NCI-H2107 treated with DMSO at 0.1 percent for 48 hours (cell line): Measurements from ENCODE around the gene YIPF2.

ENCODE experiments used
- DNase-seq: peaks from one replicate; lab custom pipeline; 2025; ENCODE audit not compliant: unreplicated experiment; lab: John Stamatoyannopoulos, UW

Gene YIPF2

DNA sequence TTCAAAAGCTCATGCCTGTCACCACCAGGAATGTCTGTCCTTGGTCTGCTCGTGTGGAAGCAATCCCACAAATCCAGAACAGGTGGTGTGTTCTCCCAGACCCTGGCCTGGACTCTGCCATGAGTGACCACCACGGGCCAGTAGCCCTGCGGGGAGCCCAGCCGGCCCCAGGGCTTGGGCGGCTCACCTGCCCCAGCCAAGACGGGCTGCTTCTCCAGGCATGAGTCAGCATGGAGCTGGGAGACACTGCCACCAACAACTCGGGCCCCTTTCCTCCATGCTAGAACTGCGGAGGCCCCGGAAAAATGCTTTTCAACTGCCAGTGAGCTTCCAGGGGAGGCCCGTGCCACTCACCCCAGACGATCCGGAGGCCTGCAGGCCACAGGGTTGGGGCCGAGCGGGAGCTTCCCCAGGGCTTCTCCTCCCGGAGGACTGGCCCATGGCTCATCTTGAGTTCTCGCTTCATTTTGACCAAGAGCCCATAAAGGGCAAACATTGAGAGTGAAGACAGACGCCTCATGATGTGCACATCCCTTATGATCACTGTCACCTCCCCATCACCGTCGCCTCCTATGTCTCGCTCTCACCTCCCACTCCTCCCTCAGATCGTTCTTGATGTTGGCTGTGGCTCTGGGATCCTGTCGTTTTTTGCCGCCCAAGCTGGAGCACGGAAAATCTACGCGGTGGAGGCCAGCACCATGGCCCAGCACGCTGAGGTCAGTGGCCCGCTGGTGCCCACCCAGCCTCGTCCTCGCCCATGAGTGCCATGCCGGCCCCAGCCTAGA, 16.7 kb downstream of the YIPF2 start:
- DNase-seq, result no peak

DNA sequence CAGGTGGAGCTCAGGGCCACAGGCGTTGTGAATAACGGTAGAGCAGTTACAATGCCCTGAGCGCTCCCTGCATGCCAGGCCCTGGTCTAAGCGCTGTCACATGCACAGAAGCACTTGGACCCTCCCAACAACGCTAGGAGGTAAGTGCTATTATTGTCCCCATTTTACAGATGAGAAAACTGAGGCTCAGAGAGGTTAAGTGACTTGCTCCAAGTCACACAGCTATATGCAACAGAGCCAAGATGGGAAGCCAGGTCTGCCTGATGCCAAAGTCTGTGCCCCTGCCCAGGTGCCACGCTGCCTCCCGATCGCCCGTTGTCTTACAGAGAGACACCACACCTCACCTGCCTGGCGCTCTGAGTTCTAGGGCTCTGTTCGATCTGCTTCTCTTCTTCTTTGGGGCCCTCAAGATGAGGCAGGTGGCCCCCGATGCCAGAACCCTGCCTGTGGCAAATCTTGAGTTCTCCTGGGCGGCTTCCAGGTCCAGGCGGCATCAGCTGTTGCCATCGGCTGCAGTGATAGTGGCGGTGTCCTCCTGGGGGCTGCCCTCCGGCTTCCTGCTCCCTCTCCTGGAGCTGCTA, 20.0 kb downstream of the YIPF2 start:
- DNase-seq, result no peak

DNA sequence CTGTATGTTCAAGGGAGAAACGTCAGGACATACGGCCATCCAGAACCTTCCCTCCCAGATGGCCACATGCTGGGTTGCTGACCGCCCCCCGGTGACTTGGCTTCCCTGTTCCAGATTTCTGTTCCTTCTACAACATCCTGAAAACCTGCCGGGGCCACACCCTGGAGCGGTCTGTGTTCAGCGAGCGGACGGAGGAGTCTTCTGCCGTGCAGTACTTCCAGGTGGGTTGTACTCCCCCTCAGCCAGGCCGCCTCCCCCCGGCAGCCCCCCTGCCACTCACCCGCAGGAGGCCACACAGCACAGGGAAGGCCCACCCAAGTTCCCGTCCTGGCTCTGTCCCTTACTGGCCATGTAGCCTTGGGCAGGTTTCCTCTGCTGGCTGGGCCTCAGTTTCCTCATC, 20.5 kb downstream of the YIPF2 start:
- no peak for DNase-seq

DNA sequence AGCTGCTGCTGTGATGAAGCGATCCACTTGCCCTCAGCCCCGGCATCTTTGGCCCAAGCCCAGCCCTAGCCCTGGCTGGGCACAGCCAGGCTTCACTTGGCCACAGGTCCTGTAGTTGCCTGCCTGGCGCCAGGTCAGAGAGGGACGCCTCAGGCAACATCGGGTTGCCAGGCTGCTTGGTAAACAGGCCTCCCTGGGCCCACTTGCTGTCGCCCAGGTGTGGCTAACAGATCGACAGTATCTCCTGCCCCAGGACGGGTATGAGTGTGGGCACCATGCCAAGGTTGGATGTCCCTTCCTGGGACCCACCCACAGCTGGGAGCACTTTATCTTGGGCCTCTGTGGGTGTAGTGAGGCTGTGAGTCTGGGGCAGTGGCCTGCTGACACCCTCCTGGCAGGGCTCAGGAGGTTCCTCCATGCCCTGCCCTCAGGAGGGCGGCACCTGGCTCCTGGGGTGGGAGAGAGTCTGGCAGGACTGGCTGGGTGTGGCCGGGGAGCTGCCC, 29.2 kb downstream of the YIPF2 start:
- DNase-seq, result no peak

DNA sequence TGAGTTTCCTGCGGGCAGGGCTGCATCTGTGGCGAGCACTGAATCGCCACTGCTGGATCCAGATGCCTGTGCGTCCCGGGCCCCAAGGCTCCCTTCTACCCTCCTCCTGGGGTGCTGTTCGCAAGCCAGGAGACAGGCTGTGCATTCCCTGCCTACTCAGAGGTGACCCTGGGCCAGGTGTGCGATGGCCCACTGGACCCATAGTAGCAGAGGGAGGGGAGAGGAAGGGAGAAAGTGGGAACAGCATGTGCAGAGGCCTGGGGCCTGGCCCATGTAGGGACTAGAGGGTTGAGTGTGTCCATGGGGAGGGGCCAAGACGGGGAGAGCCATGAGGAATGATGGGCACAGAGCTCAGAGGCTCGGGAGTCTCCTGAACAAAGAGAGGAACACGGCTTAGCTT, 29.8 kb downstream of the YIPF2 start:
- no peak for DNase-seq

DNA sequence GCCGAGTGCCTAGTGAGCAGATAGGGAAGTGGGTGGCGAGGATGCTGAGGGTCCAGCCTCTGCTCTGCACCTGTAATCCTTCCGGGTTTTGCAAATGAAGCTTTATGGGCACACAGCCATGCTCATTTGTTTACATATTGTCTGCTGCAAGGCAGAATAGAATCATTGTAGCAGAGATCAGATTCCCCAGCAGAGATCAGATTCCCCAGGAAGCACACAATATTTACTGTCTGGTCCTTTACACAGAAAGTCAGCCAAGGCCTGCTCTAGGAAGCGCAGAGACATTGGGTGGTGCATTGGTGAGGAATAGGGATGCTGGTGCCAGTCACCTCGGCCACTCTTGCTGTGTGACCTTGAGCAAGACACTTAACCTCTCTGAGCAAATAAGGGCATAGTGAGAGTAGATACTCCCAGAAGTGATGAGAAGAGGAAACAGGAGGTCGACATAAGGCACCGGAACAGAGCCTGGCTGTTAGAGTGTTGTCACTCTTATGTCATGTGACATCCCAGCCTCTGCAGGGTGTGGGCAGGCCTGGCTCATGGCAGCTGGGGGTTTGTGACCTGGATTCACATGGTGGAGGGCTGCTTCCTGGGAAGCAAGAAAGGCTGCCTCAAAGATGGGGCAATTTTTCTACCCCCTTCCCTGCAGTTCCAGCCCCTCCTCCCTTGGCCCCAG, 31.4 kb downstream of the YIPF2 start:
- peak; percentile 83 for DNase-seq

DNA sequence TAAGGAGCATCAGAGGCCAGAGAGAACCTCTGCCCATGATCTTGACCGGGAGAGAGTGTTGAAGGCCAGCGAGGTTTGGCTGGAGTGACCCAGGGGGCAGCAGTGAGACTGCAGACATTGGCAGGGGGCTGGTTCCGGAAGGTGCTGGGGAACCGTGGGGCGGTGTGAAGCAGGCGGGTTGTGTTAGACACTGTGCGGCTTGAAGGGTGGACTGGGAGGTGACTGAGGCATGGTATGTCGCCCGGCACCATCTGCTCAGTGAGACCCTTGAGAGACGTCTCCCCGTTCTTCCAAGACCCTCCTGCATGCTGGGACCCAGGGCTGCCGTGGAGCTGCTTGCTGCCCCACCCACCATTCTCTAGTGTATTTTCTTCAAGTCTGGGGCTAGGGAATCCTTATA, 32.5 kb downstream of the YIPF2 start:
- DNase-seq, result no peak

DNA sequence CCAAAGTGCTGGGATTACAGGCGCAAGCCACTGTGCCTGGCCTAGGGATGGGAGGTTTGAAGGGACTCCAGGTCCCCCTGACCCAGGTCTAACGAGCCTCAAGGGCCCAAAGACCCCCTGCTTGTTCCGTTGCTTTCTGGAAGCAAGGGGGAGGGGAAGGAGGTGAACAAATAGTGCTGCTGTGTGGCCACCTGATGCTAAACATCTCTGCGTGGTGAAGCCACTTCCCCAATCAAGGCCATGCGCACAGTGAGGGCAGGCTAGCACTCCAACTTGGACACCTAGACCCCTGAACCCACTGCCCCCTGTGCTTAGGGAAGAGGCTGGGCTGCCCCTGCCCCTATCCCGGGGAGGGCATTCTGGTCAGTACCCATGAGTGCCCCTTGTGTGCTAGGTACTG, 33.1 kb downstream of the YIPF2 start:
- no peak for DNase-seq

DNA sequence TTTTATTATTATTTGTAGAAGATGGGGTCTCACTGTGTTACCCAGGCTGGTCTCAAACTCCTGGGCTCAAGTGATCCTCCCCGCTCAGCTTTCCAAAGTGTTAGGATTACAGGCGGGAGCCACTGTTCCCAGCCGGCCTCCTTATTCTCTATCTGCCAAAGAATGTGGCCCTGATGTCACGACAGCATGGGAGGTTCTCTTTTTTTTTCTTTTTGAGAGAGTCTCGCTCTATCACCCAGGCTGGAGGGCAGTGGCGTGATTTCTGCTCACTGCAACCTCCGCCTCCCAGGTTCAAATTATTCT, 33.6 kb downstream of the YIPF2 start:
- no peak for DNase-seq

DNA sequence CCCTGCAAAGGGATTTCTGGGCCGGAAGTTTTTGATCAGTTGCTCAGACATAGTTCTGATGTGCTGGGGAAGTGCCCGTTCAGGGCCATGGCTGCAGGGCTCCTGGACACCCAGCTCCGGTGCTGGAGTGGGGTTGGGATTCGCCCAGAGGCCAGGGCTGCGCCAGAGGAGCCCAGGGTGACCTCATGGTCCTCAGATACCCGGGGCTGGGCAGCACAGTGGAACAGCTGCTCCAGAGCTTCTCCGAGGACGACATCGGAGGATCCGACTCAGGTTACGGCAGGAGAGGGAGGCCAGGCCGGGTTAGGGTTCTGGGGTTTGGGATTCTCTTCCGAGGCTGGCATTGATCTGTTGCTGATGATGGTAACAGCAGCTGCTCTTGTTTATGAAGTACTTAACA, 36.2 kb downstream of the YIPF2 start:
- DNase-seq, result peak; percentile 83

DNA sequence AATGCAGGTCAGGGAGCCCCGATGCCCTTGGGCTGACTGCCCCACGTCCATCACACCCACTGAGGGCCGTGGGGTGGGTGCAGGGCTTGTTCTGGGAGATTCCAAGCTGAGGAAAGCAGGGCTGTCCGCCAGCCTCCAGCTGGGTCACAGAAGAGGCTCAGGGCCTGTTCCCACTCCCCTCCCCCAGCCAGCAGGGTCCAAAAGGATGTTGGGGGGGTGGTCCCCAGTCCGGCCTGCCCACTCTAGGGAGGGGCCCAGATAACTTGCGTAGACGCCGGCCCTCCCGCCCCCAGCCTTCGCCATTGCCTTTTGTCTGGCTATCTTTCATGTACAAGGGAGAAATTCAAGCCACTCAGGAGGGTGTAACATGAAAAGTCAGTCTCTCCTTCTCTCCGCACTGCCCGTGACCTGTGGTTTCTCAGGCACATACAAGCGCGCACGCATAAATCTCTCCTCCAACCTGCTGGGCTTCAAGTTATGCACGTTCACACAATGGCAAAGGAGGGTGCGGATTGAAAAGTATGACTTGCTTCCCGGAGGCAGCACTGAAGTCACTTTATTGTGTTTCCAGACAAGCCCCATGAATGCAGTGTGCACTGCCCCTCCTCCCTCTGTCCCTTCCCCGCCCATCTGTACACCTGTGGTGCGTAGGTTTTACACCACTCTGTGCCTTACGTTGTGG, 36.9 kb downstream of the YIPF2 start:
- peak; percentile 90 for DNase-seq

DNA sequence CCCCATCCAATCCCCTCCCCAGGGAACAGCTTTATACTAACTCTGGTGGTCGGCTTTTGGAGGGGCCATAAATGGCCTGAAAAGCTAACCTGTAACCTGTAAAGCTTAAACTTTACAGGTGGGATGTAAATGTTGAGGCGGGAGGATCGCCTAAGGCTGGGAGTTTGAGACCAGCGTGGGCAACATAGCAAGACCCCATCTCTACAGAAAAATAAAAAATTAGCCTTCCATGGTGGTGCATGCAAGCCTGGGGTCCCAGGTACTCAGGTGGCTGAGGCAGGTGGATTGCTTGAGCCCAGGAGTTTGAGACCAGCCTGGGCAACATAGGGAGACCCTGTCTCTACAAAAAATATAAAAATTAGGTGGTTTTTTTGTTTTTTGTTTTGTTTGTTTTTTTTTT, 38.6 kb downstream of the YIPF2 start:
- DNase-seq, result no peak

DNA sequence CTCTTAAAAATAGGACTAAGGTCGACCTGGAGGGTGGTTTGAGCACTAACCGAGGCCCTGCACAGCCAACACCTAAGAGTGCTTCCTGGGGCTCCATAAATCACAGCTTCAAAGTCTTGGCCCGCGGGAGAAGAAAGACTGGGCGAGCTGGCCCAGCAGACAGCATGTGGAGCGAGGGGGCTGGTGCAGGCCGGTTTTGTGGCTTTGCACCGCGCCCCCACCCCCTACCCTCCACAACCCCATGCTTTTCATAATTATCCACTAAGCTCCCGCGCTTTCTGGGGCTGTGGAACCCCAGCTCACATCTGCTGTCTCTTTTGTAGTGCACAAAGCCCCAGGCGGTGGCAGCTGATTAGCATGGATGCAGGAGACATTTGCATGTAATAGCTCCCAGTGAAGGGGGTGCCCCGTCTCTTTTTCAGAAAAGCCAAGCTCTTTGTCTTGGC, 40.0 kb downstream of the YIPF2 start:
- DNase-seq, result peak; percentile 84

DNA sequence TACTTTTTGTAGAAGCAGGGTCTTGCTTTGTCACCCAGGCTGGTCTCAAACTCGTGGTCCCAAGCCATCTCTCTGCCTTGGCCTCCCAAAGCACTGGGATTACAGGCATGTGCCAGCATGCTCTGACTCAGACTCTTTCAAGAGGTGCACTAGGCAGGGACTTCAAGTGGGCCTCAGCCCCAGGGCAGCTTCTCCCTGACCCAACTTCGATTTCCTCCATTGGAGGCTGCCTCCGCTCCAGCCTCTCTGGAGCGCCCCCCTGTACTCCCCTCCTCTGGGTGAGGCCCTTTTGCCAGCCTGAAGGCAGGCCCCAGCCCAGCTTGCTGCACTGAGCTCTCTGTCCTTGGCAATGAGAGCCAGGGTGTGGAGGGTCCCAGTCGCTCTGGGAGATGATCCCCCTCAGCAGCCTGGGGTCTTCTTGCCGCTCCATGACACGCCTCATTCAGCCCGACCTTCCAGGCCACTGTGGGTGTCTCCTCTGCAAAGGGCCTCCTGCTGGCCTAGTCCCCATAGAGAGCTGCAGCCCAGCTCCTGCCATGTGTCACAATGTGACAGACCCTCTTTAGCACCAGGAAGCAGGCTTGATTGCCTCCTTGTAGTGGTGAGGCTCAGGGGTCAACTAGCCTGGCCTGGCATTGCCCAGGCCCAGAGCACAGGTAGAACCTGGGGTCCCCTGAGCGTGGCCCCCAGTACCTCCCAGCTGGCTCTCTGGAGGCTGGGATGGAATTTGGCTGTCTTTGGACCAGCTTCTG, 40.6 kb downstream of the YIPF2 start:
- DNase-seq, result no peak

DNA sequence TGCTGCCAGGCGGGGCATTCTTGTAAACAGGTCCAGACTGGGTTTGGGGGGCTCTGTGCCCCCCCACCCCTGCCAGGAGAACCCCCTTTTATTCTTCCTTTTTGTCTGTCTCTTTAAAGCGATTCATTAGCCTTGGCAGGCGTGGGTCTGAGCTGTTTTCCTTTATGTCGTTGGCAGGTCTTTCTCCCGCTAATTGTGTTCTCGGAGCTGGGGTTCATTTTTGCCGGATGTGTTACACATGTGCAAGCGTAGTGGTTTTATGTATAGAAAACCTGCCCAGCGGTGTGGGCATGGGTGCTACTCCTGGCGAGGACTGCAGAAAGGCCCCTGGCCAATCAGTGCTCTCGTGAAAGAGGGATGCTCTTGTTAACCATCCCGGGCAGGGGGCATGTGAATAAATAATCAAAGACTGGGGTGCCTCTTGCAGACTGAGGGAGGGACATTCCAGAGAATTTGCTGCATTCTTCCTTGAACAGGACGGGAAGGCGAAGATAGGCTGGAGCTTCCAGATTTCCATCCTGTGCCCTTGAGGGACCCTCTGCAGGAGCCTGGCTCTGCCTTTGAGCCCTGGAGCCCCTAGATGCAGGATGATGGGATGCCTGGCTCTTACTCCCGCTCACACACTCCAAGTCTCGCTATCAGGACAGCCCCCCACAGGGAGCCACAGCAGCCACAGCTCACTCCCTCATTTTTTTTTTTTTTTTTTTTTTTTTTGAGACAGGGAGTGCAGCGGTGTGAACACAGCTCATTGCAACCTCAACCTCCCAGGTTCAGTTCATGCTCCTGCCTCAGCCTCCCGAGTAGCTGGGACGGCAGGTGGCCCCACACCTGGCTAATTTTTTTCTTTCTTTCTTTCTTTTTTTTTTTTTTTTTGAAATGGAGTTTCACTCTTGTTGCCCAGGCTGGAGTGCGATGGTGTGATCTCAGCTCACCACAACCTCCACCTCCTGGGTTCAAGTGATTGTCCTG, 43.0 kb downstream of the YIPF2 start:
- DNase-seq, result no peak

DNA sequence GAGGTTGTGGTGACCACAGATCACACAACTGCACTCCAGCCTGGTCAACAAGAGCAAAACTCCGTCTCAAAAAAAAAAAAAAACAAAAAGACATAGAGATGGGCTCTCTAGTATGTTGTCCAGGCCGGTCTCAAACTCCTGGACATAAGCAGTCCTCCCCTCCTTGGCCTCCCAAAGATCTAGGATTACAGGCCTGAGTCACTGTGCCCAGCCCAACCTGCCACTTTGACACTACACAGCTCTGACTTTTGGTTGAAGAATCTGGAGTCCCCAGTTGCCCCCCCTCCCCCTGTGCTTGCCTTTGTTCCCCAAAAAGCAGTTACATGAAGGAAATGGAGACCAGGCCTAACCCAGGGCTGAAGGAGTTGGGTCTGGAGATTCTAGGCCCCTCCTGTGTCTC, 44.2 kb downstream of the YIPF2 start:
- DNase-seq, result no peak

DNA sequence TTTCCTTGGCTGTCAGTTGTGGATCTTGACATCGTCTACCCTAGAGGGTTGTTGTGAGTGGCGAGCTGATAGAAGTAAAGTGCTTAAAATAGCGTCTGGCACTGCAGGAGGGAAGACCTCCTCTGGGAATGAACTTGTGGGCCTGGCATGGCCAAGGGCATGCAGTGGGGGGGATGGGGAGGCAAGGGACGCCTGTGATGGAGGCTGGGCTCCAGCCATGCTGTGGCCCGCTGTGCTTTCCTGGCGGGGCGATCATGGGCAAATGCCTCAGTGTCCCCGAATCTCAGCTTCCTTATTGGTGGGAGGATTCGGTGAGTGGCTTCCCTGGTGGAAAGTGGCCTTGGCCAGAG, 46.4 kb downstream of the YIPF2 start:
- no peak for DNase-seq

DNA sequence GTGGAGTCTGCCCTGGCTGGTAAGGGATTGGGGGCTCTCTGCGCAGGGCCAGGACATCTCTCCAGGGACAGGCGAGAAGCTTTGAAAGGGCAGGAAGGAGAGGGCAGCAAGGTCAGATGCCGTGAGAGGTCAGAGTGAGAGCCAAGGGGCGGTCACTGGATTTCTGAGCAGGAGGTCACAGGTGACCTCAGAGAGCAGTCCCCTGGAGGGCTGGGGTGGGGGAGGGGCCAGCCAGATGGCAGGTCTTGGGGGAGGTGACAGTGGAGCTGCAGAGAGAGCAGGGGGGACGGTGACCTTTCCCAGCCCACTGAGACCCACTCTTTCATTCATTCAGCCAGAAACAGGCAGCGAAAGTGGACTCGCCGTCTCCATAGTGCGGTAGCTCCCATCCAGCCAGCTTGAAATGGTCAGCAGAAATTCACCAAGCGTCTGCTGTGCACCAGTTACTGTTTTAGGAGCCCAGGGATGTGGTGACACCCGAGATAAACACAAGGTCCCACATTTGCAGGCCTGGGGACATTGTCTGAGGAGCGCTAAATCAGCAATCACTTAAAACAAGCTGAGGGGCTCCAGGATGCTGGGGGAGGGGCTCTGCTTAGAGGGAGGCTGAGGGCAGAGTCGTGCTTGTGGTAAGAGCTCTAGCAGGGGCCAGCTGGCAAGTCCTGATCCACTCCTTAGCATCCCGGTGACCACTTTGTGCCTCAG, 46.9 kb downstream of the YIPF2 start:
- no peak for DNase-seq

DNA sequence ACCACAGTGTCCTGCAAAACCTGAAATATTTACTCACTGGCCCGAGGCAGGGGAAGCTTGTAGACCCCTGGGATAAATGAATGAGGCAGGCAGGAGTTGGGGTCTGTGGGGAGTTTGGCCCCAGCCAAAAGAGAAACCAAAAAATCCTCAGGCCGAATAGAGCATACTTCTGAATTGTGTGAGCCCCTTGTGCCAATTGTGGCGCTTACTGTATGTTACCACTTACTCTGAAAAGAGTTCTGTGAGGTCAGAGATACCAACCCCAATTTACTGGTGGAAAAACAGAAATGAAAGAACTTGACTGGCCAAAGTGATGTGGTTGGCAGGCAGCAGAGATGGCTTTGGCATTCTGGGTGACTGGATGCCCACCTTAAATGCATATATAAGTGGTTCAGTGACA, 50.2 kb downstream of the YIPF2 start:
- no peak for DNase-seq
